Kidney (tissue), 14 donors: ENCODE measurements around the gene SYPL1. TPM values are rescaled to one million over a fixed set of nuclear protein-coding genes. Genes with fewer than 3 reads are reported as not detected.
A peak's percentile ranks its signal among the peaks of the same experiment; 100 is the strongest.

Experiments used
- DNase-seq, 5 donors: peaks; one replicate each; pipeline ENCODE4 v3.0.0-alpha.2; 2013 to 2020
- FAIRE-seq: peaks from 2 replicates; lab custom pipeline; 2012; peaks lifted over from hg19 to GRCh38; lab: Jason Lieb, UNC
- H3K27ac ChIP-seq, 2 donors: one replicate each; pipeline ENCODE4 v1.7.0; 2013; ENCODE audit warnings: low read depth in 2 of 2, low read length in 2 of 2, inconsistent platforms in 1 of 2
- H3K27me3 ChIP-seq: one replicate; pipeline ENCODE4 v1.7.1; 2013; ENCODE audit warnings: low read length, inconsistent platforms; ENCODE audit not compliant: control insufficient read depth, insufficient read depth
- H3K36me3 ChIP-seq, 3 donors: one replicate each; pipeline versions ENCODE4 v1.7.0 to v1.7.1; 2013; ENCODE audit warnings: low read length in 3 of 3, control low read depth in 1 of 3, inconsistent platforms in 1 of 3; ENCODE audit not compliant: insufficient read depth in 3 of 3, control insufficient read depth in 2 of 3
- H3K4me1 ChIP-seq, 3 donors: one replicate each; pipeline versions ENCODE4 v1.7.0 to v1.7.1; 2013; ENCODE audit warnings: low read length in 3 of 3, inconsistent platforms in 1 of 3, low read depth in 1 of 3; ENCODE audit not compliant: control insufficient read depth in 2 of 3, insufficient read depth in 2 of 3
- H3K4me3 ChIP-seq, 3 donors: one replicate each; pipeline versions ENCODE4 v1.7.0 to v1.8.1; 2013; ENCODE audit warnings: low read length in 3 of 3, control low read depth in 1 of 3, inconsistent platforms in 1 of 3
- H3K9ac ChIP-seq, 3 donors: one replicate each; pipeline versions ENCODE4 v1.7.0 to v1.7.1; 2013; ENCODE audit warnings: low read length in 3 of 3, control low read depth in 1 of 3, inconsistent platforms in 1 of 3
- H3K9me3 ChIP-seq, 3 donors: one replicate each; pipeline versions ENCODE4 v1.7.0 to v1.7.1; 2013; ENCODE audit warnings: low read length in 3 of 3, control low read depth in 1 of 3, inconsistent platforms in 1 of 3; ENCODE audit not compliant: control insufficient read depth in 2 of 3, insufficient read depth in 1 of 3
- CTCF ChIP-seq: IDR thresholded peaks from 3 replicates; pipeline ENCODE4 v1.5.1; 2012; ENCODE audit warnings: mild to moderate bottlenecking, moderate library complexity, borderline replicate concordance; ENCODE audit not compliant: insufficient read depth; ENCODE audit errors: extremely low read depth
- intact Hi-C: fragments of 100-400 bp; cut with DNase I; formaldehyde crosslinking; loops from one replicate; pipeline ENCODE4 v1.11.1; 2022
- polyA plus RNA-seq: library from polyadenylated mRNA; stranded (reverse); fragments of 350-450 nt; fragmentation: Illumina TruSeq; extraction: RNeasy Lipid Tissue Mini Kit (QIAGEN cat#74804); gene quantifications from one replicate; pipeline ENCODE4 v1.2.3, GENCODE V29; 2014; ENCODE audit warnings: low read depth, low replicate concordance; ENCODE audit not compliant: insufficient read depth
- total RNA-seq: library from RNA; stranded (reverse); fragmentation: NEBNext Ultra II Directional; extraction: Animal tissue kit (Norgen Biotek cat#: 25700); gene quantifications from one replicate; pipeline ENCODE4 v1.2.1, GENCODE V29; 2021
- donor health status: control.
- donor health status: control.
- donor health status: control.
- donor health status: control.
- donor health status: control.
- donor health status: DM: yes; HTN: yes; CAD: no.
- donor health status: Normal renal cell carcinoma (clear cell type).

SYPL1 gene
- total and polyA plus RNA-seq, 2 donors from 2014 or later = 90.8 to 111 TPM

DNA sequence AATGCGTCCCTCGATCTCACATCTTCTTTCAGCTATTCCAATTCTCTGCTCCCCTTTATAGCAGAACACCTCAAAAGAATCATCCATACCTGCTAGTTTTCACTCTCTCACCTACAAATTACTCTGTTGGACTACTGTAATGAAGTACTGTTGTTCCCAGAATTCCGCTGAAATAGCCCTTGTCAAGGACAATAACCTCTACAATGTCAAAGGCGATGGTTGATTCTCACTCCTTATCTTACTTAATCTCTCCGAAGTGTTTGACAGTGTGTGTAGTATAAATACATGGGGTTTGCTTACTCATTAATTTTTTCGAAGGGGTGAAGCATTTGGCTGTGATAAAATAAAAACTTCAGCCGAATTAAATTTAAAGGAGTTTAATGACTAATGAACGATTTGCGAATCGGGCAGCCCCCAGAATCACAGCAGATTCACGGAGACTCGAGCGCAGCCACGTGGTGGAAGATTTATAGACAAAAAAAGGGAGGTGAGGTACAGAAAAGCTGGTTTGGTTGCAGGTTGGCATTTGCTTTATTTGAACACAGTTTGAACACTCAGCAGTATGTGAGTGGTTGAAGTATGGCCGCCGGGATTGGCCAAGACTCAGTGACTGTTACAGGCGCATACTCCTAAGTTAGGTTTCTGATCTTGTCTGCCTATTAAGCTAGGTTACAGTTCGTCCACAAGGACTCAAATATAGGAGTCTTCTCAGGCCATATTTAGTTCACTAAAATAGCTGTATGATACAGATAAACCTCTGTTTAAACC lies 29.8 kb downstream of the SYPL1 start:
- H3K27ac ChIP-seq = no peak overlapping the region
- H3K9ac ChIP-seq = no peak overlapping the region
- H3K27me3 ChIP-seq = no peaks in the 10 kb centered on the region
- peaks cover 0 to 4% (median 0%) of the 10 kb centered on the region in 3 donors for H3K4me1 ChIP-seq
- intact Hi-C loops = no loop called here
- no peak overlapping the region for H3K4me3 ChIP-seq
- DNase-seq (peak in 2 of 5 donors; percentile 50 to 57), FAIRE-seq (no peak)
- no peaks in the 10 kb centered on the region for H3K9me3 ChIP-seq
- H3K36me3 ChIP-seq = no peaks in the 10 kb centered on the region
- no peak for TF ChIP-seq CTCF

- Histone ChIP-seq H3K27ac (no peak overlapping the region), H3K9me3 (no peaks in the 10 kb centered on the region), H3K4me3 (no peak overlapping the region), H3K36me3 (no peaks in the 10 kb centered on the region), H3K4me1 (peaks cover 0 to 4% (median 0%) of the 10 kb centered on the region in 3 donors), H3K27me3 (no peaks in the 10 kb centered on the region), H3K9ac (no peak overlapping the region)
- DNase-seq = peak in 2 of 5 donors; percentile 39 to 44
- intact Hi-C loops = no loop called here
- no peak for TF ChIP-seq CTCF
- no peak for FAIRE-seq
These were observed 31.7 kb downstream of the SYPL1 start for GRCh38 chr7:106080300-106080987.

- Histone ChIP-seq H3K27ac (no peak overlapping the region), H3K4me3 (no peak overlapping the region), H3K27me3 (no peaks in the 10 kb centered on the region), H3K4me1 (peaks cover 0 to 14% (median 6%) of the 10 kb centered on the region in 3 donors), H3K9me3 (no peaks in the 10 kb centered on the region), H3K36me3 (no peaks in the 10 kb centered on the region), H3K9ac (no peak overlapping the region)
- intact Hi-C loops = no loop called here
- no peak for TF ChIP-seq CTCF
- FAIRE-seq = no peak
- DNase-seq = no peak
These were observed 35.6 kb downstream of the SYPL1 start for GRCh38 chr7:106076537-106076936.
